Ureter (tissue), 1 donor: ENCODE data around the gene MARCHF7. TPM values are rescaled to one million over a fixed set of nuclear protein-coding genes. Genes with fewer than 3 reads are reported as not detected.

Experiments used
- DNase-seq: peaks from one replicate; pipeline ENCODE4 v3.0.0-alpha.2; 2020; ENCODE audit warnings: low spot score
- total RNA-seq: library from RNA; stranded (reverse); gene quantifications from one replicate; pipeline ENCODE4 v1.2.4, GENCODE V29; 2023
- donor health status: DM: yes; HTN: yes; CAD: no.

MARCHF7 gene
- total RNA-seq, 1 donor from 2014 or later, result 108 TPM

- no peak for DNase-seq
These were observed 49.8 kb downstream of the MARCHF7 start for GRCh38 chr2:159762075-159762474.

Other genes starting within 250 kb of the MARCHF7 start
- 135 TPM for gene BAZ2B, start 96.0 kb upstream of the MARCHF7 start, total RNA-seq
- 25.2 TPM for gene CD302, start 85.7 kb downstream of the MARCHF7 start, total RNA-seq
- gene LY75, start 192.2 kb downstream of the MARCHF7 start, total RNA-seq, result 42.4 TPM